GM12891 (cell line): Measurements from ENCODE around the gene SMG1.
"Not testable (repeated sequence)": the region's sequence is repeated elsewhere in the genome, so short reads cannot be mapped to it uniquely, and the experiment has no call there.

Experiments
- POLR2A ChIP-seq: IDR thresholded peaks from 2 replicates; pipeline ENCODE4 v1.6.1; 2011; ENCODE audit warnings: low read depth, low read length, control low read depth
- POLR2AphosphoS5 ChIP-seq: IDR thresholded peaks from 2 replicates; pipeline ENCODE4 v1.6.1; 2011; ENCODE audit warnings: low read depth, low read length, control low read depth

- TF ChIP-seq POLR2AphosphoS5, POLR2A: not testable (repeated sequence)
These were observed 16.6 kb downstream of the SMG1 start for GRCh38 chr16:18909585-18909984.
